ENCODE measurements around the gene PLEKHA8. TPM values are rescaled to one million over a fixed set of nuclear protein-coding genes. Genes with fewer than 3 reads are reported as not detected.

Gene PLEKHA8
- total and polyA plus RNA-seq, 8 donors, result 2.2 to 18.5 (median 6.0) TPM

DNA sequence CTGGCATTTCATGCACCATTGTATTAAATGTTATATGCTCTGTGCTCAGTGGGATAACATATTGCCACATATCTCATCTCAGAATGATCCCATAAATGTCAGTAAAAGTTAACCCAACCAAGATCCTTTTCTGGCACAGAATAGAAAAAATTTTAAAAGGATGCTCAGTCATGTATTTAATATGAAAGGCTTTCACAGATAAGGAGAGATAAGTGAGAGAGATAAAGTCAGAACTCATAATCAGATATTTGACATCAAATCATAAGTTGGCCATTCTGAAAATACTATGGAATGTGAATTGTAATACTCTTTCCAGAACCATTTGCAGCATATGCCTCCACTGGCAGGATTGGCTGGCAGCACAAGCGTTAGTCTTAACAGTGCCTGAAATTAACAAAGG is 38.5 kb downstream of the PLEKHA8 start:
- no peak for TF ChIP-seq POLR2AphosphoS5 (IDR thresholded peaks at IDR 0.05)
- no peak for TF ChIP-seq EP300 (IDR thresholded peaks at IDR 0.05)
- TF ChIP-seq, protein P1, sequence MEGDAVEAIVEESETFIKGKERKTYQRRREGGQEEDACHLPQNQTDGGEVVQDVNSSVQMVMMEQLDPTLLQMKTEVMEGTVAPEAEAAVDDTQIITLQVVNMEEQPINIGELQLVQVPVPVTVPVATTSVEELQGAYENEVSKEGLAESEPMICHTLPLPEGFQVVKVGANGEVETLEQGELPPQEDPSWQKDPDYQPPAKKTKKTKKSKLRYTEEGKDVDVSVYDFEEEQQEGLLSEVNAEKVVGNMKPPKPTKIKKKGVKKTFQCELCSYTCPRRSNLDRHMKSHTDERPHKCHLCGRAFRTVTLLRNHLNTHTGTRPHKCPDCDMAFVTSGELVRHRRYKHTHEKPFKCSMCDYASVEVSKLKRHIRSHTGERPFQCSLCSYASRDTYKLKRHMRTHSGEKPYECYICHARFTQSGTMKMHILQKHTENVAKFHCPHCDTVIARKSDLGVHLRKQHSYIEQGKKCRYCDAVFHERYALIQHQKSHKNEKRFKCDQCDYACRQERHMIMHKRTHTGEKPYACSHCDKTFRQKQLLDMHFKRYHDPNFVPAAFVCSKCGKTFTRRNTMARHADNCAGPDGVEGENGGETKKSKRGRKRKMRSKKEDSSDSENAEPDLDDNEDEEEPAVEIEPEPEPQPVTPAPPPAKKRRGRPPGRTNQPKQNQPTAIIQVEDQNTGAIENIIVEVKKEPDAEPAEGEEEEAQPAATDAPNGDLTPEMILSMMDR (IDR thresholded peaks at IDR 0.05), result no peak
- TF ChIP-seq POLR2A (IDR thresholded peaks at IDR 0.05), result no peak
- intact Hi-C loops (cut with DNase I; ENCODE audit: low total_unique reads), result no loop called here
- Histone ChIP-seq H3K27me3 (no peaks in the 10 kb centered on the region), H3K27ac (no peak overlapping the region), H3K4me1 (no peaks in the 10 kb centered on the region), H3K4me3 (no peak overlapping the region), H3K36me3 (peaks cover 0 to 51% (median 32%) of the 10 kb centered on the region in 4 donors), H3K9me3 (no peaks in the 10 kb centered on the region)
- WGBS, 5 donors, result 89 to 100% (median 96%) methylated on average over 1 of the region's 1 CpG
- no peak for DNase-seq

DNA sequence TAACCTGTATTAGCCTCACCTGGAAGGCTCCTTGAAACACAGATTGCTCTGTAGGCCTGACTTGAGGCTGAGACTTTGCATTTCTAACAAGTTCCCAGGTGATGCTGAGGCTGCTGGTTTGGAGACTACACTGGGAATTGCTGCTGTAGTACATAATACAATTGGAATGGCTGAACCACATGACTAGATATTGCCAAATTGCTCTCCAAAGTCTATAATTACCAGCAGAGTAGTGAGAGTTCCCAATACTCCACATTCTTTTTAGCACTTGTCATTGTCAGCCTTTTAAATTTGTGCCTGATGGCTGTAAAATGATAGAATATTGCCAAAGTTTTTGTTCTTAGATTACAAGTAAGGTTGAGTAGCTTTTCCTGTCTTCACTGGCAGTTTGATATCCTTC is 39.9 kb downstream of the PLEKHA8 start:
- no peaks in the 10 kb centered on the region for H3K9me3 ChIP-seq
- TF ChIP-seq, protein P1 (IDR thresholded peaks at IDR 0.05), result no peak
- TF ChIP-seq POLR2AphosphoS5 (IDR thresholded peaks at IDR 0.05), result no peak
- TF ChIP-seq EP300 (IDR thresholded peaks at IDR 0.05), result no peak
- no peak for TF ChIP-seq POLR2A (IDR thresholded peaks at IDR 0.05)
- no peaks in the 10 kb centered on the region for H3K27me3 ChIP-seq
- no peak overlapping the region for H3K4me3 ChIP-seq
- H3K36me3 ChIP-seq, result peaks cover 0 to 51% (median 33%) of the 10 kb centered on the region in 4 donors
- no peak for DNase-seq
- no peaks in the 10 kb centered on the region for H3K4me1 ChIP-seq
- intact Hi-C loops (cut with DNase I; ENCODE audit: low total_unique reads), result no loop called here
- H3K27ac ChIP-seq, result no peak overlapping the region

DNA sequence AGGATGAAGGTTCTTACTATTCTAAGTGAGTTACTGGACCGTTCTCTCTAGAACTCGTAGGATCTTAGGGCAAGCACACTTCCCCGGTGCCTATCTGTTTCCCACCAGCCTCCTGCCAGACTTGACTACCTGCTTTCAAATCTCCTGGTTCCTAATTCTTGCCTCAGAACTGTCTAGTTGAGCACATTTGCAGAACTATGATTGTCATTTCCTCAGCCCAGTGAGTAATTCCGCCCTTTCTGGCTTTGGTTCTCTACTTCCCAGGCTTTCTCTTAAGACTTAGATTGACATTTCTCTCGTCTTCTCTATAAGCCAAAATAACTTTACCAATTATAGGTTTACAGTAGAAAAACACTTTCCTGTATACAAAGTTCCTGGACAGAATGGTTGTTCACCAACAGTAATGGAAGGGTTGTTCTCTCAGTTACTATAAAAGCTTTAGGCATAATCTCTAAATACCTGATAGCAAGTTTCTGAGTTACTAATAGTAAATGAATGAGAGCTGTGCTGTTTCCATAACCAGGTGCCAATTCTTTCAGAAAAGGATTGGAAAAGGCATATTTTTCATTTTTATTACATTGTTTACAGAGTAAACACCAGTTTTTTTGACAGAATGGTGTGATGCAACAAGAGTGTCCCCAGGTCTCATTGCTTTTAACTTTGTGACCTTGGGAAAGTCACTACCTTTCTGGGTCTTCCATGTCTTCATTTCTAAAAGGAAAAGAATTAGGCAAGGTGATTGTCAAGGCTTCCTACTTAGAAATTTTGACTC is 41.1 kb downstream of the PLEKHA8 start:
- DNase-seq, result no peak
- WGBS, 5 donors, result 78 to 95% (median 89%) methylated on average over 5 of the region's 5 CpGs
- TF ChIP-seq, protein P1 (IDR thresholded peaks at IDR 0.05), result no peak
- TF ChIP-seq POLR2A (IDR thresholded peaks at IDR 0.05) (no peak), EP300 (IDR thresholded peaks at IDR 0.05) (no peak)
- Histone ChIP-seq H3K4me3 (no peak overlapping the region), H3K9me3 (no peaks in the 10 kb centered on the region), H3K4me1 (no peaks in the 10 kb centered on the region), H3K36me3 (peaks cover 0 to 39% (median 22%) of the 10 kb centered on the region in 4 donors), H3K27ac (no peak overlapping the region), H3K27me3 (no peaks in the 10 kb centered on the region)
- intact Hi-C loops (cut with DNase I; ENCODE audit: low total_unique reads), result no loop called here

DNA sequence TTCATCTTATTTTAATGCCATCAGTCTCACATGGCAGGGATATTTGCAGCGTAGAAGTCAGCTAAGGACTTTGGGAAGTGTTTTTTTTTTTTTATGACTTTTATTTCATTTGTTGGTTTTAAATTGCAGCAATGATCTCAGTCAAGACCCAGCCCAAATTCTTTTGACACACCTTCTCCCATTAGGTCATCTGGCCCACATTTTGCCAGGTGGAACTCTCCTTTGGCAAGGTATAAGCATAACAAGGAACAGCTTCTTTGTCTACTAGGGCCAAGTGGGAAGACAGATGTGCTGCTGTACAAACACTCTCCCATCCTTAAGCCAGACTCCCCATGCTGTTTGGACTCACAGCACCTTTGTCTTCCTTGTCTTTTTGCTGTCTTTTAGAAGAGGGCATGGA is 41.8 kb downstream of the PLEKHA8 start:
- H3K36me3 ChIP-seq, result peaks cover 0 to 33% (median 21%) of the 10 kb centered on the region in 4 donors
- intact Hi-C loops (cut with DNase I; ENCODE audit: low total_unique reads), result no loop called here

More for the DNA sequence above, 41.8 kb downstream of the PLEKHA8 start:
- Histone ChIP-seq H3K4me3 (no peak overlapping the region), H3K27me3 (no peaks in the 10 kb centered on the region), H3K9me3 (no peaks in the 10 kb centered on the region), H3K4me1 (no peaks in the 10 kb centered on the region), H3K27ac (no peak overlapping the region)
- TF ChIP-seq POLR2A (IDR thresholded peaks at IDR 0.05) (no peak), EP300 (IDR thresholded peaks at IDR 0.05) (no peak), POLR2AphosphoS5 (IDR thresholded peaks at IDR 0.05) (no peak)
- TF ChIP-seq, protein P1 (IDR thresholded peaks at IDR 0.05), result no peak
- DNase-seq, result no peak
- WGBS, 5 donors, result 0 to 67% (median 0%) methylated on average over 1 of the region's 1 CpG
